Neural crest cell (in vitro differentiated cells): Measurements from ENCODE around the gene EMP2. TPM values are rescaled to one million over a fixed set of nuclear protein-coding genes. Genes with fewer than 3 reads are reported as not detected.

Source experiments
- DNase-seq: peaks from one replicate; pipeline ENCODE4 v3.0.0; 2021; ENCODE audit warnings: low read depth, mixed read lengths, low spot score
- H3K27ac Mint-ChIP-seq: one replicate; pipeline ENCODE4 v1.8.0; 2021; ENCODE audit warnings: mild to moderate bottlenecking, mixed read lengths; ENCODE audit not compliant: unreplicated experiment
- H3K27me3 Mint-ChIP-seq: 2 replicates; pipeline ENCODE4 v1.8.0; 2021; ENCODE audit warnings: low read depth, mild to moderate bottlenecking, mixed read lengths
- H3K36me3 Mint-ChIP-seq: 2 replicates; pipeline ENCODE4 v1.8.0; 2021; ENCODE audit warnings: low read depth, mild to moderate bottlenecking, mixed read lengths
- H3K4me1 Mint-ChIP-seq: 2 replicates; pipeline ENCODE4 v1.8.0; 2021; ENCODE audit warnings: mixed read lengths
- H3K4me3 Mint-ChIP-seq: one replicate; pipeline ENCODE4 v1.8.0; 2021; ENCODE audit warnings: mild to moderate bottlenecking, mixed read lengths
- H3K9me3 Mint-ChIP-seq: 2 replicates; pipeline ENCODE4 v1.8.0; 2021; ENCODE audit warnings: mixed read lengths
- total RNA-seq: library from RNA; stranded (reverse); gene quantifications from 2 replicates; pipeline ENCODE4 v1.2.1, GENCODE V29; 2021
- TF ChIP-seq, protein P1 (sequence below): fragments of 200-600 bp; sonication (generic); conservative IDR thresholded peaks from 2 replicates; pipeline ENCODE4 v1.5.0; 2021; ENCODE audit warnings: antibody characterized with exemption, mild to moderate bottlenecking

EMP2 gene
- total RNA-seq, 1 donor from 2014 or later: 23.4 TPM

DNA sequence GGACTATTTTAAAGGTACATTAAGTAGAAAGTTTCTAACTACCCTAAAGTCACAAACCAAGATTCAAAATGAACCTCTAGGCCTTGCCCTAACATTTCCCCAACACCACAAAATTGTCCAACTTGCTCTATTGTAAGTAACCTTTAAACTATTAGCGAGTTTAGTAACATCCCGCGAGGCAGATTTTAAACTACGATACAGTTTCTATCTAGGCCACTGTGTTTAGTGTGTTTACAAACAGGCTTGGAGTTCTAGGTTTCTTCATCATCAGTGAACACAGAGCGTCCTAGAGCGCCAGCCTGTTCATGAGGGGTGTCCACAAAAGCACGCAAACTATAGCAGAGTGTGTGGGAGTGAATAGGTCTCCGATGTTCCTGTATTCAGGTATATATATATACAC lies 51.8 kb downstream of the EMP2 start:
- Mint-ChIP-seq H3K9me3 (no peaks in the 10 kb centered on the region), H3K4me3 (no peak overlapping the region), H3K4me1 (no peaks in the 10 kb centered on the region), H3K27ac (no peak overlapping the region), H3K36me3 (no peaks in the 10 kb centered on the region), H3K27me3 (no peaks in the 10 kb centered on the region)
- no peak for DNase-seq
- TF ChIP-seq, protein P1, sequence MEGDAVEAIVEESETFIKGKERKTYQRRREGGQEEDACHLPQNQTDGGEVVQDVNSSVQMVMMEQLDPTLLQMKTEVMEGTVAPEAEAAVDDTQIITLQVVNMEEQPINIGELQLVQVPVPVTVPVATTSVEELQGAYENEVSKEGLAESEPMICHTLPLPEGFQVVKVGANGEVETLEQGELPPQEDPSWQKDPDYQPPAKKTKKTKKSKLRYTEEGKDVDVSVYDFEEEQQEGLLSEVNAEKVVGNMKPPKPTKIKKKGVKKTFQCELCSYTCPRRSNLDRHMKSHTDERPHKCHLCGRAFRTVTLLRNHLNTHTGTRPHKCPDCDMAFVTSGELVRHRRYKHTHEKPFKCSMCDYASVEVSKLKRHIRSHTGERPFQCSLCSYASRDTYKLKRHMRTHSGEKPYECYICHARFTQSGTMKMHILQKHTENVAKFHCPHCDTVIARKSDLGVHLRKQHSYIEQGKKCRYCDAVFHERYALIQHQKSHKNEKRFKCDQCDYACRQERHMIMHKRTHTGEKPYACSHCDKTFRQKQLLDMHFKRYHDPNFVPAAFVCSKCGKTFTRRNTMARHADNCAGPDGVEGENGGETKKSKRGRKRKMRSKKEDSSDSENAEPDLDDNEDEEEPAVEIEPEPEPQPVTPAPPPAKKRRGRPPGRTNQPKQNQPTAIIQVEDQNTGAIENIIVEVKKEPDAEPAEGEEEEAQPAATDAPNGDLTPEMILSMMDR: no peak

GRCh38 chr16:10526962-10527361 lies 53.4 kb downstream of the EMP2 start:
- no peaks in the 10 kb centered on the region for H3K36me3 Mint-ChIP-seq
- no peak overlapping the region for H3K27ac Mint-ChIP-seq
- DNase-seq: no peak
- H3K4me1 Mint-ChIP-seq: no peaks in the 10 kb centered on the region
- H3K4me3 Mint-ChIP-seq: no peak overlapping the region
- TF ChIP-seq, protein P1: no peak
- no peaks in the 10 kb centered on the region for H3K9me3 Mint-ChIP-seq
- H3K27me3 Mint-ChIP-seq: no peaks in the 10 kb centered on the region

GRCh38 chr16:10525214-10525825 lies 55.1 kb downstream of the EMP2 start:
- H3K27ac Mint-ChIP-seq: no peak overlapping the region
- no peaks in the 10 kb centered on the region for H3K36me3 Mint-ChIP-seq
- no peaks in the 10 kb centered on the region for H3K27me3 Mint-ChIP-seq
- no peak for DNase-seq
- no peaks in the 10 kb centered on the region for H3K9me3 Mint-ChIP-seq
- peaks cover 4% of the 10 kb centered on the region for H3K4me1 Mint-ChIP-seq
- TF ChIP-seq, protein P1: no peak
- H3K4me3 Mint-ChIP-seq: no peak overlapping the region

GRCh38 chr16:10522966-10523365 lies 57.4 kb downstream of the EMP2 start:
- Mint-ChIP-seq H3K9me3 (no peaks in the 10 kb centered on the region), H3K27me3 (no peaks in the 10 kb centered on the region), H3K4me1 (peaks cover 4% of the 10 kb centered on the region), H3K4me3 (no peak overlapping the region), H3K36me3 (no peaks in the 10 kb centered on the region), H3K27ac (no peak overlapping the region)
- no peak for DNase-seq
- TF ChIP-seq, protein P1: no peak

DNA sequence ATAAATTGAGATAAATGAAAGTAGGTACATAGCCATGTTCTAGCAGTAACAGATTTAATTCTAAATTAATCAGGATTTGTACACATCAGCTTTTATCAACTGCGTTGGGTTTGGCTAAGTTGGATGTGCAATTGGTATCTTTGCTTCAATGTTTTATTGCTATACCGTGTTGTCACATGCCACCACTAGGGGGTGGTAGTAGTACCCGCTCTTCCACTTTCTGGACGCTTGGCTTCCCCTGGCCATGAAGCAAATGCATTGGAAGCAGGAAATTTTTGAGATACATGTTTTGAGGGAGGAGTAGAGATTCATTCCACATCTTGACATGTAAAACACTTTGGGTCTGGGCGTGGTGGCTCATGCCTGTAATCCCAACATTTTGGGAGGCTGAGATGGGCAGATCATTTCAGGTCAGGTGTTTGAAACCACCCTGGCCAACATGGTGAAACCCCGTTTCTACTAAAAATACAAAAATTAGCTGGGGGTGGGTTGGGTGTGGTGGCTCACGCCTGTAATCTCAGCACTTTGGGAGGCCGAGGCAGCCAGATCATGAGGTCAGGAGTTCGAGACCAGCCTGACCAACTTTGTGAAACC lies 58.6 kb downstream of the EMP2 start:
- Mint-ChIP-seq H3K4me3 (no peak overlapping the region), H3K27me3 (no peaks in the 10 kb centered on the region), H3K27ac (no peak overlapping the region), H3K4me1 (peaks cover 4% of the 10 kb centered on the region), H3K36me3 (no peaks in the 10 kb centered on the region), H3K9me3 (no peaks in the 10 kb centered on the region)
- peak; percentile 60 for DNase-seq
- TF ChIP-seq, protein P1: peak; percentile 86
